GM12891 (cell line): ENCODE results near the gene GKN2. TPM values are rescaled to one million over a fixed set of nuclear protein-coding genes. Genes with fewer than 3 reads are reported as not detected.

ENCODE experiments used
- DNase-seq: peaks from one replicate; pipeline ENCODE4 v3.0.0; 2011; ENCODE audit warnings: low spot score; ENCODE audit not compliant: insufficient read length
- FAIRE-seq: peaks from 2 replicates; lab custom pipeline; 2011; peaks lifted over from hg19 to GRCh38; lab: Jason Lieb, UNC
- PAX5 ChIP-seq: IDR thresholded peaks from 2 replicates; pipeline ENCODE4 v1.6.1; 2011; ENCODE audit warnings: low read length, moderate library complexity, mild to moderate bottlenecking; ENCODE audit not compliant: insufficient read depth, severe bottlenecking
- POLR2A ChIP-seq: IDR thresholded peaks from 2 replicates; pipeline ENCODE4 v1.6.1; 2011; ENCODE audit warnings: low read depth, low read length, control low read depth
- POLR2AphosphoS5 ChIP-seq: IDR thresholded peaks from 2 replicates; pipeline ENCODE4 v1.6.1; 2011; ENCODE audit warnings: low read depth, low read length, control low read depth
- POU2F2 ChIP-seq: IDR thresholded peaks from 2 replicates; pipeline ENCODE4 v1.6.1; 2011; ENCODE audit warnings: low read depth, mild to moderate bottlenecking, control low read depth, low read length, moderate library complexity
- SPI1 ChIP-seq: IDR thresholded peaks from 2 replicates; pipeline ENCODE4 v1.6.1; 2011; ENCODE audit warnings: low read depth, low read length, control low read depth
- TAF1 ChIP-seq: IDR thresholded peaks from 2 replicates; pipeline ENCODE4 v1.6.1; 2011; ENCODE audit warnings: low read depth, low read length, control low read depth
- polyA plus RNA-seq: library from polyadenylated mRNA; unstranded; fragments of >200 nt; gene quantifications from one replicate; pipeline ENCODE4 v1.2.1, GENCODE V29; 2012; ENCODE audit warnings: low read depth, missing spikeins, inconsistent platforms; ENCODE audit not compliant: missing spikeins

Gene GKN2, protein sequence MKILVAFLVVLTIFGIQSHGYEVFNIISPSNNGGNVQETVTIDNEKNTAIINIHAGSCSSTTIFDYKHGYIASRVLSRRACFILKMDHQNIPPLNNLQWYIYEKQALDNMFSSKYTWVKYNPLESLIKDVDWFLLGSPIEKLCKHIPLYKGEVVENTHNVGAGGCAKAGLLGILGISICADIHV
- not detected for polyA plus RNA-seq

DNA sequence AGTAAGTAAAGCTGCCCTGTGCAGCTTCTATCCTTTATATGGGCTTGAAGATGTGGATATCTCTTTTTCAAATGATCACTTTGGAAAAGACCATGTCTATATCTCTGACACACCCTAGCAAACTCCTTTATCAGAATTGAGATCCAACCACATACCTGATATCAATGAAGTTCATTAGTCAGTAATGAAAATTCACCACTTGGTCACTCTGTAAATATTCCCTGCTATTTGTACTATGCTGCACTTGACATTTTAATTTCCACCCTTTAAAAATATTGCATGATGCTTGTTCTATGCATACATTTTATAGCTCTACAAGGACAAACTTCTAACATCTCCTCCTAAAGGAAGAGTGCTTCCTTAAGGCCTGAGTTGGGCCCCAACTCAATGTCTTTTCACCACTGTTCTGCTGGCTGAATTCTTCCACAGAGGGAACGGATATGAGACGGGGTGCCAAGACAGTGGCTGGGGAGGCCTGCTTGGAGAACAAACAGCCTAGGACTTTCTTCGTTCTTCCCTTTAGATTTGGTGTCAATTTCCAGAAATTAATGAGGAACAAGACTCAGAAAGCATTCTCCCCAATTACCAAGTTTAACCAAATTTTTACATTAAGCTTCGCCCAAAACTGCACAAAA, at the start of gene GKN2:
Gene GKN2, minus strand, starts transcription at position 7 of the 635 bp plus-strand sequence. CDS start 32 bp downstream, outside the sequence.
- TF ChIP-seq POU2F2 (no peak), POLR2AphosphoS5 (no peak), PAX5 (no peak), SPI1 (no peak), TAF1 (no peak), POLR2A (no peak)
- FAIRE-seq (no peak), DNase-seq (no peak)

DNA sequence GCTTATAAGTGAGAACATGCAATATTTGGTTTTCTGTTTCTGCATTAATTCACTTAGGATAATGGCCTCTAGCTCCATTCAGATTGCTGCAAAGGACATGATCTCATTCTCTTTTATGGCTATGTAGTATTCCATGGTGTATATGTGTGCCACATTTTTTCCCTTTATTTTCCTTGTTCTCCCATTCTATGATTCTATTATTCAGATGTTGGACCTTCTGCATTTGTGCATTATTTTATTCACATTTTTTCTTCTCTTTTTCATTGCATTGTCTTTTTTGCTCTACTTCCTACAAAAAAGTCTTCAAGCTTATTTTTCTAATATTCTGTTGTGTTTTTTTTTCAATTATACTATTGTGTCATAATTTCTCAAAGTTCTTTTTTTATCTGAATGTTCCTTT, 49.2 kb upstream of the GKN2 start:
- FAIRE-seq, result no peak
- TF ChIP-seq POLR2A, result no peak
- no peak for TF ChIP-seq TAF1
- no peak for TF ChIP-seq POU2F2
- TF ChIP-seq SPI1, result no peak
- TF ChIP-seq PAX5, result no peak
- TF ChIP-seq POLR2AphosphoS5, result no peak
- no peak for DNase-seq

DNA sequence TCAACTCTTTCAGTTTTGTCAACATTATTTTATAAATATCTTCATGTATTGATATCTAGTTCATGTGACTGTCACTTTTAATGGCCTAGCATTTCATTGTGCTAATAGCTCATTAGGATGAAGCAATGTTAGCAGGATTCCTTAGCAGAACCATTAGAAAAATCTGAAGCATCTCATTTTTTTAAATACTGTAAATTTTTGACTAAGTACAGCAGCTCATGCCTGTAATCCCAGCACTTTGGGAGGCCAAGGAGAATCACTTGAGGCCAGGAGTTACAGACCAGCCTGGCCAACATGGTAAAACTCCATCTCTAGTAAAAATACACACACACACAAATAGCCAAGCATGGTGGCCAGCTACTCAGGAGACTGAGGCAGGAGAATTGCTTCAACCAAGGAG, 44.7 kb upstream of the GKN2 start:
- FAIRE-seq, result no peak
- TF ChIP-seq PAX5 (no peak), POLR2A (no peak), SPI1 (no peak), POLR2AphosphoS5 (no peak), TAF1 (no peak), POU2F2 (no peak)
- no peak for DNase-seq

DNA sequence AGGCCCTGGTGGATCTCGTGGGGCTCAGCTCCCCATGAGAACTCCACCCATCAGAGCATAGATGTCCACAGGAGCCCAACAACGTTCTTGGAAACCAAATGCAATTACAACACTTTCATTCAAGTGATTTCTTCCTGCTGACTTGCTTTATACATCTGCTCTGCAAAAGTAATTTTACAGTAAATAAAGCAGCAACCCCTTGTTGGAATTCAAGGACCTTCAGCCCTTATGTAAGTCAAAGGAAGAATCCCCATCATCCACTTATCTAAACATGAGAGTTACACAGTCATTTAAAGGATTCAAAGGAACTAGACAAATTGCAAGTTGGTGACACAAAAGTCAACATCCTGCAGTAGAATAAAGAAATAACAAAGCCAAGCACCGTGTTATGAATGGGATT, 43.2 kb upstream of the GKN2 start:
- FAIRE-seq (no peak), DNase-seq (no peak)
- TF ChIP-seq TAF1, result no peak
- TF ChIP-seq POLR2AphosphoS5, result no peak
- no peak for TF ChIP-seq SPI1
- no peak for TF ChIP-seq POLR2A
- no peak for TF ChIP-seq POU2F2

DNA sequence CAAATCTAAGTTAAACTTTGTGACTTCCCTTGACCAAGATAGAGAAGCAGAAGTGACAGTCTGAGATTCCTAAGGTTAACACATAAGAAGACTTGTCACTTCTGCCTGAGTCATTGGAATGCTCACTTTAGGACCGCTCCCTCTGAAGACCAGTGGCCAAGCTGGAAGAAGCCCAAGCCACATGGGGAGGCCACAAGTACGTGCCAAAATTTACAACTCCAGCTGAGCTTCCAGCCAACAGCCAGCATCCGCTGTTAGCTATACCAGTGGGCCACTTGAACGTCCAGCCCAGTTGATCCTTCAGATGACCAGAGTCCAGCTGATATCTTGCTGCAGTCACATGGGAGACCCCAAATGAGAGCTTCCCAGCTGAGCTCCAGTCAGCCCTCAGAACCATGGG, 42.2 kb upstream of the GKN2 start:
- no peak for TF ChIP-seq POLR2A
- no peak for TF ChIP-seq POLR2AphosphoS5
- FAIRE-seq (no peak), DNase-seq (no peak)

DNA sequence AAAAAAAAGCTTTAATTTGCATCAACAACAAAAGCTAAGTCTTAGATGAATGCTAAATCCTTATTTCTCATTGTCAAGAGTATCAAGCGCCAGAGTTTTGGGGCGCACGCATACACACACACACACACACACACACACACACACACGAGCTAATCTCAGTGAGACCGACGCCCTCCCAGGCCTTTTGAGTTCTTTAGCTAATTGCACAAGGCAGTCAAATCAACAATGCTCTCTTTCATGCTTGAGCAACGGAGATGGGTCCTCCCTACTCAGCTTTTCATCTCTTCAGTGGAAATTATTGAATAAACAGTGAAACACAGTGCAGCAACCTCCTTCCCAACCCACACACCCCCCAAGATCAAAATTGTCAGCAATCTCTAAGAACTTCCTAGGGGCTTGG, 41.0 kb upstream of the GKN2 start:
- DNase-seq (no peak), FAIRE-seq (no peak)
- no peak for TF ChIP-seq TAF1
- no peak for TF ChIP-seq POLR2AphosphoS5
- TF ChIP-seq POLR2A, result no peak
- TF ChIP-seq SPI1, result no peak
- no peak for TF ChIP-seq PAX5
- no peak for TF ChIP-seq POU2F2

DNA sequence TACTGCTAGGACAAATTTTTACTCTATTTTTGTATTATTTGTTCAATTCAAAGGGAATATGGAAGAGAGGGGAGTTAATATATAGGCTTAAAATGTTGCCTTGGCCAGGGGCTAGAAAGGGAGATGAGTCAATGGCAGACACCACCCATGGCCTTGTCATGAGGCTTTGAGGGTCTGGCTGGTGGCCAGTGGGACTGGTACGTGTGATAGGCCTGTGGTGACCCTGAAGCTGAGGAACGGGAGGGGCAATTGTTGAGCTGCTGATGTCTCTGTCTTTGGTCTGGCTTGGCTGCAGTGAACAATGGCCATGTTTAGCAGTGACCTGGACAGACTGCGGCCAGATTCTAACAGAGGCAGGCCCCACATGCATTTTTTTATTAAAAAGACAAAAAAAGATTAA, 40.2 kb upstream of the GKN2 start:
- no peak for DNase-seq
- FAIRE-seq, result no peak

DNA sequence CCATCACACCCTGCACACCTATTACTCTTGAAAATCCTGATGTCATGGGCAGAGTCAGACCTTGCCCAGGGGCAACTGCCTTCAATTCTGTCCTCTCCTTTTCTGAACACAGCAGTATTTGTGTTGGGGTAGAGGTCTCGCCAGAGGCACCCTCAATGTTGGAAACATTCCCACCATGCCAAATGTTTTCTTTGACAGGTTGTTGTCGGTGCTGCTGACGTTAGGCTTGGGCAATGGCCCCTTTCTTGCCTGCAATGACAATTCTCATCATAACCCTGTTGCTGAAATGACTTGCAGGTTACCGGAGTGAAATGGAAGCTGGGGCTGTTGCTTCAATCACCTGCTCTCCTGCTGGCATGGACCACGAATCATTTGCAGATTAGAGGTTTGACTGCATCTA, 39.6 kb upstream of the GKN2 start:
- no peak for TF ChIP-seq TAF1
- TF ChIP-seq POLR2A, result no peak
- TF ChIP-seq SPI1, result no peak
- TF ChIP-seq POLR2AphosphoS5, result no peak
- DNase-seq (no peak), FAIRE-seq (no peak)

More for the DNA sequence above, 40.2 kb upstream of the GKN2 start:
- no peak for TF ChIP-seq SPI1
- TF ChIP-seq PAX5, result no peak
- no peak for TF ChIP-seq POLR2AphosphoS5
- TF ChIP-seq TAF1, result no peak
- no peak for TF ChIP-seq POU2F2

DNA sequence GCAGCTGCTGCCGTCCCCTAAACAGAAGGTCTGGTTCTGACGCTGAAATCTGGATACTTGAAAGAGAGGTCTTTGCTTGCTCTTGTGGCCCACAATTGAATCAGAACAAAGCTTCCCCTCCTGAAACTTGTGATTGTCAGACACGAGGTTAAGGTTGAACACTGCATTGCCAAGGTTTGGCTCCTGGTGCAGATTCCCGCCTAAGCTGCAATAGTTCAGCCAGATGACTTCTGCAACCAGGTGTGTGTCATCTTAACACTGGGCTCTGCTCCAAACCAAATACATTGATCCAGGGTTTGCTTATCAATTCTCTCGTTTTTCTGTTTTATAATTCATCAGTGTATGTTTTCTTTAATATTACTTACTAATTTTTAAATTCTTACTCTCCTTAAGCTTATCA, 36.3 kb upstream of the GKN2 start:
- no peak for DNase-seq
- no peak for FAIRE-seq
- TF ChIP-seq POLR2AphosphoS5, result no peak
- no peak for TF ChIP-seq POU2F2
- TF ChIP-seq SPI1, result no peak
- TF ChIP-seq TAF1, result no peak
- TF ChIP-seq POLR2A, result no peak
- TF ChIP-seq PAX5, result no peak

DNA sequence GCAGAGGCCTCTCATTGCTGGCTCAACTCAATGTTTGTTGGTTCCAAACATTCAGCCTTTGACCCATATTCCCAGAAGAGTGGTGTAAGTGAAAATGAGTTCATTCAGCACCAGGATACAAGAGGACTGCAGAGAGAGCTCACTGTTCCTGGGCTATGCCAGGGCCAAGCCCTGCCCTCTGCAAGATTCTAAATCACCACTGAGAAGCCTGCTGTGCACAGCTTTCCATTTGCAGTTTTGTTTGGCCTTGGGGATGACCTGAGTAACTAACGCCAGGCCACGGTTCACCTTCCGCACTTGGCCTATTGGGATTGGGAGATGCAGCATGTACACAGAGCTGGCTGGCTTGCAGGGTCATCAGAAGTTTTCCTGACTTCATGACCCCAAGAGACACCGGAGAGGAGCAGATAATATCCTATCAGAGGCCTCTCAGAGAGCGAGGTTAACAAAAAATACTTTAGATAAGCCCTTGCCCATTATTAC, 34.4 kb upstream of the GKN2 start:
- FAIRE-seq (no peak), DNase-seq (no peak)
- TF ChIP-seq SPI1 (no peak), POLR2A (no peak), PAX5 (no peak), POLR2AphosphoS5 (no peak)

DNA sequence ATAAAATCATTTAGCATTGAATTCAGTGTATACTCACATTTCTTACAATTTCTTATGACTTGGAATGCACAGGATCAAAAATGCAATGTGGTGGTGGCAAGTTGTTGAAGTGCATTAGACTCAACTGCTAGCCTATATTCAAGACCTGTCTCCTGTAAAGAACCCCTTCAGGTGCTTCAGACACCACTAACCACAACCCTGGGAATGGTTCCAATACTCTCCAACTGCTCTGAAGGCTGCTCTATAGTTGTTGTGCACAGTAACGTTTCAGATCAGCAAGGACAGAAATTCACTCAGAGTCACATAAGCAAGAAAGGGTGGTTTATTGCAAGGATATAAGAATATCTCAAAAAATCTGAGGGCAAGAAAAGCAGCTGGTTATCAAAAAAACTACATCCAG, 28.3 kb upstream of the GKN2 start:
- TF ChIP-seq POU2F2 (no peak), POLR2AphosphoS5 (no peak), POLR2A (no peak), PAX5 (no peak), TAF1 (no peak), SPI1 (no peak)
- FAIRE-seq (no peak), DNase-seq (no peak)
